PC-3 (cell line): ENCODE measurements around the gene GPC6. TPM values are rescaled to one million over a fixed set of nuclear protein-coding genes. Genes with fewer than 3 reads are reported as not detected.

Source experiments
- ATAC-seq: fragments of 200-7000 bp; cut with Tn5 transposase; 2 replicates; pipeline ENCODE4 v1.9.1; 2020; ENCODE audit warnings: mild to moderate bottlenecking, moderate library complexity
- BruUV-seq: library from RNA; stranded (reverse); fragments of 400-500 nt; replicated peaks from 2 replicates; lab custom pipeline; 2021; lab: Mats Ljungman, UMichigan
- CTCF ChIA-PET: fragments of 300-600 bp; sonication (Branson Sonifier 250); formaldehyde crosslinking; loops from one replicate; lab custom pipeline; 2022; ENCODE audit warnings: antibody characterized with exemption; lab: Charles Lee
- POLR2A ChIA-PET: fragments of 300-600 bp; sonication (Branson Sonifier 250); formaldehyde crosslinking; loops from one replicate; lab custom pipeline; 2022; ENCODE audit warnings: antibody characterized with exemption; ENCODE audit not compliant: unreplicated experiment; lab: Charles Lee
- DNase-seq: peaks from one replicate; pipeline ENCODE4 v3.0.0-alpha.2; 2015
- H2AFZ ChIP-seq: fragments of 300-600 bp; sonication (generic); 2 replicates; pipeline ENCODE4 v1.6.0; 2016; ENCODE audit warnings: antibody characterized with exemption, low read length
- H3F3A ChIP-seq: fragments of 300-600 bp; sonication (generic); one replicate; pipeline ENCODE4 v1.6.0; 2017; ENCODE audit warnings: antibody characterized with exemption, low read length, control low read depth, mild to moderate bottlenecking; ENCODE audit not compliant: unreplicated experiment
- H3K27ac ChIP-seq: fragments of 300-600 bp; sonication (generic); 2 replicates; pipeline ENCODE4 v1.5.1; 2016; ENCODE audit warnings: mild to moderate bottlenecking, low read length
- H3K27me3 ChIP-seq: fragments of 300-600 bp; sonication (generic); 2 replicates; pipeline ENCODE4 v1.6.1; 2016; ENCODE audit warnings: low read length, mixed read lengths
- H3K36me3 ChIP-seq: fragments of 300-600 bp; sonication (generic); 2 replicates; pipeline ENCODE4 v1.6.1; 2016; ENCODE audit warnings: low read depth, mixed run types, low read length, mixed read lengths
- H3K4me1 ChIP-seq: fragments of 300-600 bp; sonication (generic); 2 replicates; pipeline ENCODE4 v1.5.1; 2016; ENCODE audit warnings: low read length; ENCODE audit not compliant: insufficient read depth
- H3K4me2 ChIP-seq: fragments of 300-600 bp; sonication (generic); 2 replicates; pipeline ENCODE4 v1.6.0; 2016; ENCODE audit warnings: low read length
- H3K4me3 ChIP-seq: fragments of 300-600 bp; sonication (generic); 2 replicates; pipeline ENCODE4 v1.5.1; 2016; ENCODE audit warnings: mild to moderate bottlenecking, low read length, mixed read lengths
- H3K79me2 ChIP-seq: fragments of 300-600 bp; sonication (generic); 2 replicates; pipeline ENCODE4 v1.6.1; 2017; ENCODE audit warnings: low read length, mixed read lengths
- H3K9ac ChIP-seq: fragments of 300-600 bp; sonication (generic); 2 replicates; pipeline ENCODE4 v1.6.0; 2016; ENCODE audit warnings: mild to moderate bottlenecking, low read length
- H3K9me2 ChIP-seq: fragments of 300-600 bp; sonication (generic); replicated peaks from 2 replicates; pipeline ENCODE4 v1.6.1; 2016; ENCODE audit warnings: mixed run types, low read length, mixed read lengths
- H3K9me3 ChIP-seq: fragments of 300-600 bp; sonication (generic); 2 replicates; pipeline ENCODE4 v1.6.1; 2016; ENCODE audit warnings: low read length, mixed read lengths
- H4K20me1 ChIP-seq: fragments of 300-600 bp; sonication (generic); 2 replicates; pipeline ENCODE4 v1.6.1; 2016; ENCODE audit warnings: low read length, mixed read lengths
- EZH2 ChIP-seq: fragments of 300-600 bp; sonication (generic); IDR thresholded peaks from one replicate; pipeline ENCODE4 v1.6.1; 2017; ENCODE audit warnings: antibody characterized with exemption, mild to moderate bottlenecking, low read length; ENCODE audit not compliant: unreplicated experiment
- EZH2phosphoT487 ChIP-seq: fragments of 300-600 bp; sonication (generic); IDR thresholded peaks from 2 replicates; pipeline ENCODE4 v1.6.1; 2018; ENCODE audit warnings: mild to moderate bottlenecking, antibody characterized with exemption, low read length, borderline replicate concordance
- intact Hi-C: fragments of 100-400 bp; cut with micrococcal nuclease; formaldehyde crosslinking; loops from 2 replicates; pipeline ENCODE4 v1.9.0; 2023
- total RNA-seq: library from RNA; depleted of rRNA; stranded (reverse); fragments of >200 nt; gene quantifications from 2 replicates; pipeline ENCODE4 v1.2.3, GENCODE V29; 2014
- TF ChIP-seq, protein P1 (sequence below): fragments of 300-600 bp; sonication (generic); conservative IDR thresholded peaks from 2 replicates; pipeline ENCODE4 v1.5.1; 2017; ENCODE audit warnings: antibody characterized with exemption, low read depth, mild to moderate bottlenecking, low read length

GPC6 gene
- total RNA-seq, 1 experiment from 2014 or later = 3.5 TPM

DNA sequence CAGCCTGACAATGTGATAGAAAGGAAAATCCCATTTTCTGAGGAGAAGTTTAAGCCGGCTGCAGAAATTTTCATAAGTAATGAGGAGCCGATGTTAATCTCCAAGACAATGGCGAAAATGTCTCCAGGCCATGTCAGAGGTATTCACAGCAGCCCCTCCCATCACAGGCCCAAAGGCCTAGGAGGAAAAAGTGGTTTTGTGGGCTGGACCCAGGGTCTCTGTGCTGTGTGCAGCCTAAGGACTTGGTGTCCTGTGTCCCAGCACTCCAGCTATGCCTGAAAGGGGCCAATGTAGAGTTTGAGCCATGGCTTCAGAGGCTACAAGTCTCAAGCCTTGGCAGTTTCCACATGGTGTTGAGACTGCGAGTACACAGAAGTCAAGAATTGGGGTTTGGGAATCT lies 32.9 kb upstream of the GPC6 start:
- Histone ChIP-seq H3K9ac (no peak overlapping the region), H3K79me2 (no peaks in the 10 kb centered on the region), H2AFZ (no peak overlapping the region), H3K27me3 (no peaks in the 10 kb centered on the region), H3K27ac (no peak overlapping the region), H3K4me2 (no peak overlapping the region), H4K20me1 (no peaks in the 10 kb centered on the region), H3K9me3 (no peaks in the 10 kb centered on the region), H3K4me3 (no peak overlapping the region), H3K36me3 (no peaks in the 10 kb centered on the region), H3K9me2 (no peaks in the 10 kb centered on the region), H3K4me1 (no peaks in the 10 kb centered on the region), H3F3A (no peaks in the 10 kb centered on the region)
- intact Hi-C loops = no loop called here
- POLR2A ChIA-PET = no interaction called here
- TF ChIP-seq EZH2 = no peak
- CTCF ChIA-PET = no interaction called here
- BruUV-seq = no TSS peak
- no peak for ATAC-seq
- no peak for DNase-seq

DNA sequence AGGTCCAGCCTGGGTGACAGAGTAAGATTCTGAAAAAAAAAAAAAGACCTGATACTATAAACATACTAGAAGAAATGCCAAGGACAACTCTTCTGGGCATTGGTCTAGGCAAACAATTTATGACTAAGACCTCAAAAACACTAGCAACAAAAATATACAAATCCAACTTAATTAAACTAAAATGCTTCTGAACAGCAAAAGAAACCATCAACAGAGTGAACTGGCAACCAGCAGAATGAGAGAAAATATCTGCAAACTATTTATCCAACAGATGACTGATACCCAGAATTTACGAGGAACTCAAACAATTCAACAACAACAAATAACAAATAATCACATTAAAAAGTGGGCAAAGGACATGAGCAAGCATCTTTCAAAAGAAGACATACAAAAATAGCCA lies 26.8 kb upstream of the GPC6 start:
- intact Hi-C loops = no loop called here
- ChIA-PET POLR2A (no interaction called here), CTCF (no interaction called here)
- Histone ChIP-seq H3K27me3 (no peaks in the 10 kb centered on the region), H3K4me3 (no peak overlapping the region), H4K20me1 (no peaks in the 10 kb centered on the region), H3K9ac (no peak overlapping the region), H3K9me2 (no peaks in the 10 kb centered on the region), H3K4me2 (no peak overlapping the region), H3K27ac (no peak overlapping the region), H3K79me2 (no peaks in the 10 kb centered on the region), H3K4me1 (no peaks in the 10 kb centered on the region), H3K36me3 (no peaks in the 10 kb centered on the region), H3F3A (no peaks in the 10 kb centered on the region), H3K9me3 (no peaks in the 10 kb centered on the region), H2AFZ (no peak overlapping the region)
- no peak for DNase-seq
- TF ChIP-seq, protein P1, sequence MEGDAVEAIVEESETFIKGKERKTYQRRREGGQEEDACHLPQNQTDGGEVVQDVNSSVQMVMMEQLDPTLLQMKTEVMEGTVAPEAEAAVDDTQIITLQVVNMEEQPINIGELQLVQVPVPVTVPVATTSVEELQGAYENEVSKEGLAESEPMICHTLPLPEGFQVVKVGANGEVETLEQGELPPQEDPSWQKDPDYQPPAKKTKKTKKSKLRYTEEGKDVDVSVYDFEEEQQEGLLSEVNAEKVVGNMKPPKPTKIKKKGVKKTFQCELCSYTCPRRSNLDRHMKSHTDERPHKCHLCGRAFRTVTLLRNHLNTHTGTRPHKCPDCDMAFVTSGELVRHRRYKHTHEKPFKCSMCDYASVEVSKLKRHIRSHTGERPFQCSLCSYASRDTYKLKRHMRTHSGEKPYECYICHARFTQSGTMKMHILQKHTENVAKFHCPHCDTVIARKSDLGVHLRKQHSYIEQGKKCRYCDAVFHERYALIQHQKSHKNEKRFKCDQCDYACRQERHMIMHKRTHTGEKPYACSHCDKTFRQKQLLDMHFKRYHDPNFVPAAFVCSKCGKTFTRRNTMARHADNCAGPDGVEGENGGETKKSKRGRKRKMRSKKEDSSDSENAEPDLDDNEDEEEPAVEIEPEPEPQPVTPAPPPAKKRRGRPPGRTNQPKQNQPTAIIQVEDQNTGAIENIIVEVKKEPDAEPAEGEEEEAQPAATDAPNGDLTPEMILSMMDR = no peak
- TF ChIP-seq EZH2 (no peak), EZH2phosphoT487 (no peak)
- no peak for ATAC-seq
- no TSS peak for BruUV-seq

DNA sequence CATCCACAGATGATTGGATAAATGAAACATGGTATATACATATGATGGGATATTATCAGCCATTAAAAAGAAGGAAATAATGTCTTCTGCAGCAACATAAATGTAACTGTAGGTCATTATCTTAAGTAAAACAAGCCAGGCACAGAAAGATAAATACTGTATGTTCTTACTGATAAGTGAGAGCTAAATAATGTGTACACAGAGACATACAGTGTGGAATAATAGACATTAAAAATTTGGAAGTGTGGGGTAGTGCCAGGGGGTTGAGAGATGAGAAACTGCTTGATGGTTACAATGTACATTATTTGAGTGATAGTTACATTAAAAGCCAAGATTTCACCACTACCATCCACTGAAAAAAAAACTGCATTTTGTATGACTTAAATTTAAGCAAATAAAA lies 26.0 kb upstream of the GPC6 start:
- no peaks in the 10 kb centered on the region for H3F3A ChIP-seq
- H3K9ac ChIP-seq = no peak overlapping the region
- intact Hi-C loops = no loop called here
- H3K4me1 ChIP-seq = no peaks in the 10 kb centered on the region
- ATAC-seq (no peak), DNase-seq (no peak)
- no peak overlapping the region for H3K4me2 ChIP-seq
- H3K9me3 ChIP-seq = no peaks in the 10 kb centered on the region
- H3K4me3 ChIP-seq = no peak overlapping the region
- no peaks in the 10 kb centered on the region for H3K9me2 ChIP-seq
- H3K27me3 ChIP-seq = no peaks in the 10 kb centered on the region
- no TSS peak for BruUV-seq
- no peaks in the 10 kb centered on the region for H3K36me3 ChIP-seq
- TF ChIP-seq EZH2phosphoT487 (no peak), EZH2 (no peak)
- TF ChIP-seq, protein P1 = no peak
- no peaks in the 10 kb centered on the region for H3K79me2 ChIP-seq
- ChIA-PET POLR2A (no interaction called here), CTCF (no interaction called here)
- H2AFZ ChIP-seq = no peak overlapping the region
- H4K20me1 ChIP-seq = no peaks in the 10 kb centered on the region
- H3K27ac ChIP-seq = no peak overlapping the region
